ENCODE results near the gene NEK6. TPM values are rescaled to one million over a fixed set of nuclear protein-coding genes. Genes with fewer than 3 reads are reported as not detected.

NEK6 gene
- total RNA-seq, 1 donor from 2014 or later = 14.7 TPM

- DNase-seq (ENCODE audit: low read depth) (peak; percentile 58), FAIRE-seq (no peak)
- Histone ChIP-seq H3K27me3 (ENCODE audit: control insufficient read depth, insufficient read depth, low read length) (no peaks in the 10 kb centered on the region), H3K36me3 (ENCODE audit: control insufficient read depth, insufficient read depth, low read length) (no peaks in the 10 kb centered on the region), H3K4me3 (ENCODE audit: low read depth, low read length) (no peak overlapping the region)
- TF ChIP-seq, protein P1, sequence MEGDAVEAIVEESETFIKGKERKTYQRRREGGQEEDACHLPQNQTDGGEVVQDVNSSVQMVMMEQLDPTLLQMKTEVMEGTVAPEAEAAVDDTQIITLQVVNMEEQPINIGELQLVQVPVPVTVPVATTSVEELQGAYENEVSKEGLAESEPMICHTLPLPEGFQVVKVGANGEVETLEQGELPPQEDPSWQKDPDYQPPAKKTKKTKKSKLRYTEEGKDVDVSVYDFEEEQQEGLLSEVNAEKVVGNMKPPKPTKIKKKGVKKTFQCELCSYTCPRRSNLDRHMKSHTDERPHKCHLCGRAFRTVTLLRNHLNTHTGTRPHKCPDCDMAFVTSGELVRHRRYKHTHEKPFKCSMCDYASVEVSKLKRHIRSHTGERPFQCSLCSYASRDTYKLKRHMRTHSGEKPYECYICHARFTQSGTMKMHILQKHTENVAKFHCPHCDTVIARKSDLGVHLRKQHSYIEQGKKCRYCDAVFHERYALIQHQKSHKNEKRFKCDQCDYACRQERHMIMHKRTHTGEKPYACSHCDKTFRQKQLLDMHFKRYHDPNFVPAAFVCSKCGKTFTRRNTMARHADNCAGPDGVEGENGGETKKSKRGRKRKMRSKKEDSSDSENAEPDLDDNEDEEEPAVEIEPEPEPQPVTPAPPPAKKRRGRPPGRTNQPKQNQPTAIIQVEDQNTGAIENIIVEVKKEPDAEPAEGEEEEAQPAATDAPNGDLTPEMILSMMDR (IDR thresholded peaks at IDR 0.05; ENCODE audit: insufficient read depth, low read length, severe bottlenecking) = no peak
Measured at GRCh38 chr9:124212381-124213050, 45.2 kb upstream of the NEK6 start.

GRCh38 chr9:124213396-124213795, 44.4 kb upstream of the NEK6 start:
- no peak for DNase-seq (ENCODE audit: low read depth)
- Histone ChIP-seq H3K4me3 (ENCODE audit: low read depth, low read length) (no peak overlapping the region), H3K27me3 (ENCODE audit: control insufficient read depth, insufficient read depth, low read length) (no peaks in the 10 kb centered on the region), H3K36me3 (ENCODE audit: control insufficient read depth, insufficient read depth, low read length) (no peaks in the 10 kb centered on the region)
- TF ChIP-seq, protein P1 (IDR thresholded peaks at IDR 0.05; ENCODE audit: insufficient read depth, low read length, severe bottlenecking) = no peak
- no peak for FAIRE-seq

GRCh38 chr9:124214116-124214515, 43.6 kb upstream of the NEK6 start:
- Histone ChIP-seq H3K4me3 (ENCODE audit: low read depth, low read length) (no peak overlapping the region), H3K27me3 (ENCODE audit: control insufficient read depth, insufficient read depth, low read length) (no peaks in the 10 kb centered on the region), H3K36me3 (ENCODE audit: control insufficient read depth, insufficient read depth, low read length) (no peaks in the 10 kb centered on the region)
- FAIRE-seq (no peak), DNase-seq (ENCODE audit: low read depth) (no peak)
- TF ChIP-seq, protein P1 (IDR thresholded peaks at IDR 0.05; ENCODE audit: insufficient read depth, low read length, severe bottlenecking) = no peak

DNA sequence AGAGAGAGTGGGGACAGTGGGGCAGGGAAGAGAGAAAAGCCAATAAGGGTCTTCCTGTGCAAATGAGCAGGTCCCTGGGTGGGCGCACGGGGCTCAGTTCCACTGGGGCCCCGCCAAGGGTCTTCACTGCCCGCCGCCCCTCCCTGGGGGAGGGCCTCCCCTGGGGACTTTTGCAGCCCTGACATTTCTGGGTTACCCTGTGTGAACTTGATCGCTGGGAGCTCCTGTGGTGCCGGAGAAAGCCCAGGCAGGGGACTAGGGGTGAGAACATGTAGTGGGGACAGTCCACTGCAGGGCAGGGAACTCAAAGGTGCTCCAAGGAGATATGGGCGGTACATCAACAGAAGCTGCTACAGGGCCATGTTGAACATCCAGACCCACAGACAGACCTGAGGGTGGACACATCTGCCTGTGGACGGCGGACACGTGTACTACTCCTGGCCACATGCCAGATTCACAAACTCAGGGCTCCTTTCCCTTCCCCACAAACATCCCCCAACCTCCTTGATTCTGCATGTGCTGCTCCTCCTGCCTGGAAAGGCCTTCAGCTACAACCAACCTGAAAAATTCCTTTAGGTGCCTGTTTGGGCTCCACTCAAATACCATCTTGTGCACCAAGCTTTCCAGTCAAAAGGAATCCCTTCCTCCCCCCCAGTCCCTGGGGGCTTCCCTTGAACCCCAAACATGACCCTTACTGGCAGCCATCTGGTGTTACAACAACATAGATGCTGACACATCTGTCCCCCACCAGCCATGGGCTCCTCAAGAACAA, 43.0 kb upstream of the NEK6 start:
- TF ChIP-seq, protein P1 (IDR thresholded peaks at IDR 0.05; ENCODE audit: insufficient read depth, low read length, severe bottlenecking) = no peak
- DNase-seq (ENCODE audit: low read depth) = no peak
- Histone ChIP-seq H3K36me3 (ENCODE audit: control insufficient read depth, insufficient read depth, low read length) (no peaks in the 10 kb centered on the region), H3K4me3 (ENCODE audit: low read depth, low read length) (no peak overlapping the region), H3K27me3 (ENCODE audit: control insufficient read depth, insufficient read depth, low read length) (no peaks in the 10 kb centered on the region)
- FAIRE-seq = no peak

GRCh38 chr9:124215368-124215910, 42.3 kb upstream of the NEK6 start:
- DNase-seq (ENCODE audit: low read depth) = no peak
- H3K36me3 ChIP-seq (ENCODE audit: control insufficient read depth, insufficient read depth, low read length) = no peaks in the 10 kb centered on the region
- no peaks in the 10 kb centered on the region for H3K27me3 ChIP-seq (ENCODE audit: control insufficient read depth, insufficient read depth, low read length)
- H3K4me3 ChIP-seq (ENCODE audit: low read depth, low read length) = no peak overlapping the region
- TF ChIP-seq, protein P1 (IDR thresholded peaks at IDR 0.05; ENCODE audit: insufficient read depth, low read length, severe bottlenecking) = no peak
- no peak for FAIRE-seq
